ENCODE results near the gene DDO.
"Not testable (repeated sequence)": the region's sequence is repeated elsewhere in the genome, so short reads cannot be mapped to it uniquely, and the experiment has no call there.

DDO gene

DNA sequence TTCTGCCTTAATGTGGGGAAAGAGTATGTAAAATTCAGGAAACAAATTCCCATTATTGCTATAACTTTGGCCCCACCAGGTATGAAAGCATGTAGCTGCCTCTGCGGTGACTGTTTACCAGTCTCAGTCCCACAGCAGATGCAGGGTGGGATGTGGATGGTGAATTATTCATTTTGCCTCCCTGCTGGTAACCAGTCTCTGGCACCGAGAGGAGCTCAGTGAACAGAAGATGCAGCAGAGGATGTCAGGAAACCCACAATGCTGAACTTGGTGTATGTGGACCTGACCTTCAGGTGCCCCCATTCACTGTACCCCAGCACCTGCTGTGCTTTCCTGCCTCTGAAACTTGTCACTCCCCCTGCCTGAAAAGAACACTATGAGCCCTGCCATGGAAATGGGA, 48.4 kb downstream of the DDO start:
- DNase-seq = no peak

DNA sequence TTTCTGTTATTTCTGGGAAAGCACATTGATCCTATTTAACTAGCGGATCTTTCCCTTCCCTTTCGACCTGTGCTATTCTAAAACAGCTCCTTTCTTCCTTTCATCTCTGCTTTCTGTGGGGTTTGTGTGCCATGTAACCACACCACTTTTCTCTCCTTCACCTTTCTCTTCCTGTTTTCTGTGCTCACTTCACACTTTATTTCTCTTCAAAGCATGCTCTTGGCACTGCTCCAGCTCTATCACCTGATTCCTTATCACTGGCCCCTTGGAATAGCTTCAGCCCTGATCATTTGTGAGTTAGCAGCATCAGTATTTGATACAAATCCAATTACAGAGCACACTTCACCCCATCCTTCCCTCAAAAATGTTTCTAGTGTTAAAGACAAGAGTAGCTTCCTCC, 49.1 kb downstream of the DDO start:
- no peak for DNase-seq

DNA sequence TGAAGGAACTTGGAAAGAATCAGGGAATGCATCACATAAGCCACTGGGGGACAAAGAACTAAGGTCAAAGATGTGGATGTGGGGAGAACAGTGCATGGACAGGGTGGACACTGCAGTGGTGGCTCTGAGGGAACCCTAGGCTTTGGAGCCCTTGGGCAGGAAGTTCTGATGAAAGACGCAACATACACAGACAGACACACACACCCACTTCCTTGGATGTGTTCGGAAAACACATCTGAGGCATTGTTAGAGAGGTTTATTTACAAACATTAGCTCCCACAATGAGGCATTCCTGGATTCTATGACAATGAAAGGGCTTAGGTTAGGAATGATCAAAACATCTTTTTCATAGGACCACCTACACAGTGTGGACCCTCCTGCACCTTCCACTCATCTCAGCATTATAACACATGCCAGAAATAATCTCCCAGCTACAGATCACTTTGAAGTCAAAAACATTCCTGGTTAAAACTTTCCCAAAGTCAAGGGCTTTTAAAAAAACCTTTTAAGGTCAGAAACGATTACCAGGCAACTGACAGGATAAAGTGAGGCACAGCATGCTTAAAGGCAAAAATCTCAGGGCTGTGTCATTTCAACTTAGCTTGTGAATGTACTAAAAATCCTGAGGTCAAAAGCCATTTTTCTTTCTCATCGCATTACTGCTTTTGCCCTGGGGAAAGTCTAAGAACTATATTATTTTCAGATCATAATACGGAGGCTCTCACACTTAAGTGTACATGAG, 50.8 kb downstream of the DDO start:
- no peak for DNase-seq

DNA sequence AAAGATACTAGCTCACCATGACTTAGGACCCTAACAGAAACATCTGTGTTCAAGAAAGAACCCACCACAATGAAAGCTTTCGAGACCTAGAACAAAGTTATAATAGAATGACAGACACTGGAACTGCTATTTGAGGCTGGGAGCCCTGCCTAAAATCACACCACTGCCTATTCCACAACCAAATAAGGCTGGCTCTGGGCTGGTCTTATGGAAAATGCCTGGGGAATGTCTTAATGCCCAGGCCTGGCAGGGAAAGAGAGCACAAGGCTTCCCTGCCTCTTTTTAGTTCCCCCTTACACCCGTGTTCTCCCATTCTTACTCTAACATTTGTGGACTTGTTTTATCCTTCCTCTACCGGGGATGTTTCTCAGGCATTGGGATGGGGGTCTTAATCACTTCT, 51.6 kb downstream of the DDO start:
- DNase-seq = no peak

DNA sequence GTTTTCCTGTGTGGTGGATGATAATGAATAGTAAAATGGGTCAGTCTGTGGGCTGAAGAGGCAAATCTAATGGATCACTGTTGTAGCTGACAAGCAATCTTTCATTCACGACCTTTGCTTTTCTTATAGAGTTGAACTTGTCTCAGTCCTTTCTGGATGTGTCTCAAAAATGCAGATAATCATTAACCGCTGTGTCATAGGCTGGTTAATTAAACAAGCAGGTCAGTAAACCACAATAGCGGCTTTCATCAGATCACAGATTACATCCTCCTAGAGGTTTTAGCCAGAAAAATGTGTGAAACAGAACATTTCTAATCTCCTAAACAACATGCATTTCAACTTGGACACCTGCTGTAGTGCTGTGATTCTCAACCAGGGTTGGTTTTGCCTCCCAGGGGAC, 54.7 kb downstream of the DDO start:
- no peak for DNase-seq

DNA sequence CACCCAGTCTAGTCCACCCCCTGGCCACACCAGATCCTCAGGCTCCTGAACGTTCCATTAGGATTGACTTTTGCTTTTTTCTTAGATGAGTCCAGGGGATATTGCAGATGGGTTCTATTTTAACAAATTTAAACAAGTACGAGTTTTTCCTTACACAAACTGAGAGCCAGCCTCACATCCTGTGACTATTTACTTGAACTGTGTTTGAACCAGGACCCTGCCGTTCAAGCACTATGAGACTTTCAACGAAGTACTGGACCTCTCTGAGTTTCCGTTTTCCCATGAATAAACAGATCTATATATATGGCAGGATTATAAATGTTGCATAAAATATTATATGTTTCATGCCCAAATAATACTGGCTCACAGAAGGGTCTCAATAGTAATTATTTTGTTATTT, 55.8 kb downstream of the DDO start:
- no peak for DNase-seq

DNA sequence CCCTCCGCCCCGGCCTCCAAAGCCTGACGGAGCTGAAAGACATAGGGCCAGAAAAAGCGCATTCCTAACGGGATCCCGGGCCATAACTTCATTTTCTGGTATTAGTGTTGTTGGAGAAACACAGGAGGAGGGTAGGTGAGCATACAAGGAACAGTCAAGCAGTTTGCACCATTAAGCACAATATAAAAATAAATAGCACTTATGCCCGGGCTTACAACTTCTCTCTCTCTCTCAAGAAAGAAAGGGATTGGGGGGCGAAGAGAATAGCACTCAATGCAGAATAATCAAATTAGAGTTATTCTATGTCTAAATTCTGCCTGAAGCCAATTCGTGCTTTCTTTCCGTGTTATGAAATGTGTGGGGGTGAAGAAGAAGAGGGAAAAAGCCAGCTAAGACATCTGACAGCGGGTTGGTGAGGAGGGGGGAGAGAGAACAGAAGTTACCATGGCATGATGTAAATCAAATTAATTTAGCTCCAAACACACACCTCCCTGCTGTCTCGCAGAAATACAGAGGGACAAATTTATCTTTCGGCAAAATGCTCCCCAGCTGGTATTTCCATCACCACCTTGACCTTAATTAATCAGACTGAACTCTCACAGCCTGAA, 56.7 kb downstream of the DDO start:
- no peak for DNase-seq

DNA sequence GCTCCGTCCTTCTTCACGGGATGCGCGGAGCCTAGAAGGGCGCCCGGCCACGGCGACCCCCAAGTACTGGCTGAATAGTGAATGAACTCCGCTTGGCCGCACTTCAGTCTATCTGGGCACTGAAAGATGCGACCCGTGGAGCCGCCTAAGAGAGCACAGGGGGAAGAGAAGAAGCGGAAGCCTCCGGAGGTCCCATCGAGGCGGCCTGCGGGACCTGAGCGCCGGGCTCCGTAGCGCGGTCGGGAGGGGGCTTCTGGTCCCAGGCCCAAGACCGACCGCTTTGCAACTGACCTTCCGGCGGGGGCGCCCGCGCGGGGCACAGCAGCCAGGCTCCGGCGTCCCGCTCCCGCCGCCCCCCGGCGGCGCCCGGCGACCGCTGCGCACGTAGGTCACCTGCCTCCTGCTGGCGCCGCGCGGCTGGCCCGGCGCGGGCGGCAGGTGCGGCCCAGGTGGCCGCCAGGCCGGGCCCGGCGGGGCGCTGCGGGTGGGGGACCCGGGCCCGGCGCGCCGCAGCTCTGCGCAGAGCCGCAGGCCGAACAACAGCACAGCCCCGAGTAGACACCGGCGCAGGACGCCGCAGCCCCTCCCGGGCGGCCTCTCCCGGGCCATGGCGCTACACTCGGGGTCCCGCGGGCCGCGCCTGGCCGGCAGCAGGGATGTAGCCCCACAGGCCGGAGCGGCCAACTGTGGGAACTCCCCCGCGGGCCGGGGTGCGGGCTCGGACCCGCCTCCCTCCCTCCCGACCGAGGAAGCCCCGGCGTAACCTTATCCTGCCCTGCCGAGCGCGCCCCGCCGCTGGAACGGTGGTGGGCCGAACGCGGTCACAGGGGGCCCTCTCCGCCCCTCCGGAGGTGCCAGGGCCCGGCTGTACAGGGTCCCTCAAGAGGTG, 57.5 kb downstream of the DDO start, which contains the start of gene METTL24:
Gene METTL24, minus strand, starts transcription at position 686 of the 889 bp plus-strand sequence. Its CDS starts 77 bp downstream, at position 609.
- DNase-seq = no peak

DNA sequence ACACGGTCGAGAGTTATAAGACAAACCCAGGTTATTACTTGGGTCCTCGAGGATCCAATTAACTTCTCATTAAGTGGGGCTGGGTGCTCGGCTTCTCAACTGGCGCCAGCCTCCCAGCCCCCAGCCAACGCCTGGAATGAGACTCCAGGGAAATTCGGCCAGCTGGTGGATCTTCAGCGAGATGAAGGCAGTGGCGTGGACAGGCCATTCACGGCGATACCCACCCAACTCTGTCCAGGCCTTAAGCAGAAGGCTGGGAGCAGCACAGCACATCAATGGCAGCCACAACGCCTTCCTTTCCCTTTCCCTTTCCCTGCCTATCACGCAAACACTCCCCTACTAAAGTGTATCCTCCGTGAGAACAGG, 58.1 kb downstream of the DDO start:
- no peak for DNase-seq

DNA sequence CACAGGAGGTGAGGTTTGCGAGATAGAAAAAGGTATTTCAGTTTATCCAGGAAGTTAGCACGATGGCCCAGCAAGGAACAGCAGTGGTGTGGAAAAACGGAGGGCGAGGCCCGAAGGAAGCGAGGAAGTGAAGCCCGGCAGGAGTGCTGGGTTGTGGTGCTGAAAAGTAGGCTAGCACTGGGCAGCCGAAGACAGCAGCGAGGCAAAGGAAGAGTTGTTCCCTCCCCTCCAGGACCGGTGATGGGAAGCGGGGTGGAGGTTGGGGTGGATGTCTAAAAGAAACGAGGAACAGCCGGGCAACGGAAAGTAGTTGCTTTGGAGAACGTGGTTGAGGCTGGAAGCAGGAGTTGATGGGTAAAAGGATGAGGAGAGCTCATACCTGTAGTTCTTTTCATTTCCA, 58.6 kb downstream of the DDO start:
- DNase-seq = no peak

DNA sequence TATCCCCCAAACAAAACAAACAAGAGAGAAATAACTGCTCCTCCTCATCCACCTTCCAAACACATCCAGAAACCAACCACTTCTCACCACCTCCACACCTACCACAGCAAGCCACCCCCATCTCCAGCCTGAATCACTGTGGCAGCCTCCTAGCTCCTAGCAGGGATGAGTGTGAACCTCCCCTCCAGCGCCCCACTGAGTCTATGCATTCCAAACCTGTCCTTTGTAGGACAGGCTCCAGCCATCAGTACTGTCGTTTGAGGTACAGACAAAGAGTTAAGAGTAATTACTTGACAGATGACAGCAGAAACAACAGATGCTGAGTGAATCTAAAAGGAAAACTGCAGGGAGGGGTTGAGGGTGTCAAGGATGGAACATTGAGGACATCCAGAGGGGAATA, 59.6 kb downstream of the DDO start:
- no peak for DNase-seq

DNA sequence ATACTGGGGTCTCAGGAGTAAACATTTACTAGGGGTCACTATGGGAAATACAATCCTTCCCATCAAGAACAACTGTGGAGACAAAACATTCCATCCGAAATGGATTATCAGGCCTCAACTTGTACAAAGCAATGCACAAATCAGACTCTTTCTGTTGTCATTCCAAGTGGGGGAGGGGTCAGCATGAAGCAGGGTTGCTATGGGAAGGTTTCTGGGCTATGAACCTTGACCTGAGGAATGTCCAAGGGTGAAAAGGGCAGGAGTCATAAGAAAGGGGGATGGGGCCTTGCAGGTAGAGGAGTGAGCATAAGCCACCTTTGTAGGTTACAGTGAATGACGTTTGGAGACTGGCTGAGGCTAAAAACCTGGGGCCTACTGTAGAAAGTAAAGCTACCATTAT, 60.4 kb downstream of the DDO start:
- no peak for DNase-seq

DNA sequence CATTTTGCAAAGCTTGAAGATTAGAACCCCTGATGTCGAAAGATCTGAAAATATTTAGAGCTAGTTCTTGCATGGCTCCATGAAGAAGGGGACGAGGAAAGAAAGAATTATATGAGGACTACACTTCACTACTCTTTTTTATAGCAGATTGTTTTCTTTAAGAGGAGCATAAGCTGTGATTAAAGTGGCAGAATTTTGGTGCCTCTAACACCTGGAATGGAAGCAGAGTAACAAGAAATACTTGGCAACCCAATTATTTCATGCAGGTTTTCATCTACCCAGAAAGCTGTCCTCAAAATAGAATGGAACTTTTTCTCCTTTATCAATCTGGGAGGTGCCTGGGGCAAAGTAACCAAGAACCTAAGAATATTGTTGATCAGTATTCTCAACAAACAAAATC, 61.2 kb downstream of the DDO start:
- no peak for DNase-seq

DNA sequence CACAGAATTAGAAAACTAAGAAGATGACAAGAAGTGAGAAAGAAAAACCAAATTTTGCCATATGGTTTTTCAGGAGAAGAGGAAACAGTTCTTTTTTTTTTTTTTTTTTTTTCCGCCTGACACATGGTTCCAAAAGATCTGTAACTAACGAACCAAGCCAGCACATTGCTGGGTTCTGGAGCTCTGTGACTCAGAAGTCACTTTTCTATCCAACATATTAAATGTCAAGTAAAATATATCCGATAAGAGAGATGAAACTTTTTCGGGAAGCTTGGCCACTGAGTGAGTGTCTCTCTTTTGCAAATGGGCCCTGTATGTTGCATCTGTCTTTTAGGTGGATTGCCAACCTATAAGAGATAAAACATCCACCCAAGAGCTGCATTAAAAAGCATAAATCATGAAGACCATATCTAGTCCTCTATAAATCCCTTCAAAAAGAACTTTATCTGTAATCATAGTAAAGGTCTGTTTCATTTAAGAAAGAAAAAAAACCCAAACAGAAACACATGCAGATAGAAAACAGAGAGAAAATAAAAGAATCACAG, 61.8 kb downstream of the DDO start:
- no peak for DNase-seq

DNA sequence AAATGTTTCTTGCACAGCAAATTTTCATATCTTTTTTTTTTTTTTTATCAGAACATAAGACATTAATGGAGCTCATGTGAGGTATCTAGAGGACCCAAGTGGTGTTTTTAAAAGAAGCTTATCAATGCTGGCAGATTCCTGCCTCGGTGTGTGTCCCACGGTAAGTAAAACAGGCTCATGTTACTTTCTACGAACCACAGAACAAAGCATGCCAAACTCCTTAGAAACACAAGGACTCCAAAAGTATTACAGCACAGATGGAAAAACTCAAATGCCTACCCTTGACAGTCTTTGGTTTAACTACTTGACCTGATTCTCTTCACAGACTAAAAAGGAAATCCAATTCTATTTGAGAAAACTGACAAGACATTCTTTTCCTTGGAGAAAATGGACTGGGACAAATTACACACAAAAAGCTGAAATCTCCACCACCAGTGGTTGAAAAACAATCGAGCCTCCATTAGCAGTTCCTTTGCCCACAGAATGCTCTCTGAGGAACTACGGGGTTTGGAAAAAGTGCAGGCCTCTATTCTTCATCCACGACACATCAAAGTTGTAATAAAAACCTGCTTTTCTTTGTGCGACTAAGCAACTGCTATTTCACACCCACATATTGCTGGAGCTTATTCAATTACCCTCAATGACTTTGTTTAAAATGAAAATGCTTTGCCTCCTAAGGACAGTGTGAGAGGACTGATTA, 62.7 kb downstream of the DDO start:
- DNase-seq = no peak

DNA sequence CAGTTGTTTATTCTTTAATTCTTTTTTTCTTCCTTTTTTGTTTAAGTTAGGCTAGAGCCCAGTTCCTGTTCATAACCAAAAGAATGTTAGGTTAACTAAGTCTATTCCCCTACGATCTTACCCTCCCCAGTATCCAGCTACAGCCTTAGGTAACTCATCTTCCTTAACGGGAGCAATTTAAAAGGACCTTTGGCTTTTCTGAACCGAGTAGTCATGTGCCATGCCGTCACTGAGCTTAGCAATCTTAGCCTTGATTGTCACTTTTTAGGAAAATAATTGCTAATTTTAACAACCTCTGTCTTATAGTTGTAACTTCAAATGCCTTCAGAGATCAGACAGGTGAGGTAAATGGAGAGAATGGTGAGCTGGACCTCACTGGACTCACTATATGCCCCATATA, 63.4 kb downstream of the DDO start:
- DNase-seq = no peak

DNA sequence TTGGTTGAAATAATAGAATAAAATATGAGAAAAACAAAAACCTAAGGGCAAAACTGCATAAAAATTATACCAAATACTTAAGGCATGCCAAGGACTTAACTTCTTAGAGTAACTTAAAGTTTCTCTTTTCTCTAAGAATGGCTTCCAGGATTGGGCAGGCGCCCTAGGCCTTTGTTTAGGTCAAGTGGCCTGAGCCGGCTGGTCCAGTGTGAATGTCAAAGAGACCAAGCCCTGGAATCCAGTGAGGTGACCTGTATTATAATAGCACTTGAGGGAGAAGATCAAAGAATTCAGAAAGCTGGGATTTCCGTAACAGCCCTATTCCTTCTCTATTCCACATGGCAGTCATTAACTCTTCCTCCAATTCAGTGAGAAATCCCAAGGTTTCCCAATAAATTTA, 63.8 kb downstream of the DDO start:
- DNase-seq = no peak

DNA sequence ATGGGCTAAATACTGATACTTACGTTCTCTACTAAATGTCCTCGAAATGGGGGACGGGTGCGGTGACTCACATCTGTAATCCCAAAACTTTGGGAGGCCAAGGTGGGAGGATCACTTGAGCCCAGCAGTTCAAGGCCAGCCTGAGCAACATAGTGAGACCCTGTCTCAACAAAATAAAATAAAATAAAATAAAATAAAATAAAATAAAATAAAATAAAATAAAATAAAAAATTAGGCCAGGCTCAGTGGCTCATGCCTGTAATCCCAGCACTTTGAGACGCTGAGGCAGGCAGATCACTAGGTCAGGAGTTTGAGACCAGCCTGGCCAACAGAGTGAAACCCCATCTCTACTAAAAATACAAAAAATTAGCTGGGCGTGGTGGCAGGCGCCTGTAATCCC, 64.8 kb downstream of the DDO start:
- DNase-seq = not testable (repeated sequence)

DNA sequence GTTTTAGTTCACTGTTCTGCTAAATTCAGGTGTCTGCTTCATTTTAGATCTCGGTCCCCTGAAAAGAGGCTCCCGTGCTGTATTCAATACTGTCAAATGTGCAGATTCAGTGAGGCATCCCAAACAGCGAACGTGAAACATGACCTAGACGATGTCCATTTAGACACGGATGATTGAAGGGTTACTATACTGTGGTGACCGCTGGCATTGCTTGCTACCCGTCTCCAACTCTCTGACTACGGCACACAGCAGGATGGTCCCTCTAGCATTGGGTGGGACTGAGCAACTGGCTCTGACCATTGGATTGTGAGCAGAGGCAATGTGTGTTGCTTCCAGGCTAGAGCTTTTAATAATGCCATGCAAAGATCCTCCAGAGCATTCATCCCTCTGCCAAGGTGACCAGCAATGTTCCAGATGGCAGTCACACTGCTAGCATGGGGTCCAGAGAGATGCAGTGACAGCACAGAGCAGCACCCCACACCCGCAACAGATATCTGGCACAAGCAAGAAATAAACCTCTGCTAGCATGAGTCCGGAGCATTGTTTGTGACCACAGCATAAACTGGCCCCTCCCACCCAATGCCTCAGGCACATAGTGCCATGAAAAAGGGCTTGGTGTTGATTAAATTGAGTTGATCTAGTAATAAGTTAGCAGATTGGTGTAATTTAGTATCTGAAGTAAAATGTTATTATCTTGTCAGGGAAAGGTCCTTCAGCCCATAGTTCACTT, 66.2 kb downstream of the DDO start:
- DNase-seq = no peak

DNA sequence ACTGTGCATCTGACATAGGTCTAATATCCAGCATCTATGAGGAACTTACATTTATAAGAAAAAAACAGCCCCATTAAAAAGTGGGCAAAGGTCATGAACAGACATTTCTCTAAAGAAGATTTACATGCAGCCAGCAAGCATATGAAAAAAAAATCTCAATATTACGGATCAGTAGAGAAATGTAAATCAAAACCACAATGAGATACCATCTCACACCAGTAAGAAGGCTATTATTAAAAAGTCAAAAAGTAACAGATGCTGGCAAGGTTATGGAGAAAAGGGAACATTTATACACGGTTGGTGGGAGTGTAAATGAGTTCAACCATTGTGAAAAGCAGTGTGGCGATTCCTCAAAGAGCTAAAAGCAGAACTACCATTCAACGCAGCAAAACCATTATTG, 70.3 kb downstream of the DDO start:
- DNase-seq = no peak

DNA sequence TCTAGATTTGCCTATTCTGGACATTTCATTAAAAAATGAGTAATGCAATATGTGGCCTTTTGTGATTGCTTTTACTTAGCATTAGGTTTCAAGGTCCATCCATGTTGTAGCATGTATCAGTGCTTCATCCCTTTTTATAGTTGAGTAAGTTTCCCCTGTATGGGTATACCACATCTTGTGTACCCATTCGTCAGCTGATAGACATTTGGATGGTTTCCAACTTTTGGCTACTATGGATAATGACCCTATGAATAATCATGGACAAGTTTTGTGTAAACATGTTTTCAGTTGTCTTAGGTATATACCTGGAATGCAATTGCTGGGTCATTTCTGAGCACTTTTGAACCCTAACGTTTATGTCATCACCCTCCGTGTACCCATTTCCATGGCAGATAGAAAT, 72.6 kb downstream of the DDO start:
- DNase-seq = no peak

Measured in HCEC 1CT (cell line).